ENCODE data around the gene SCUBE2. TPM values are rescaled to one million over a fixed set of nuclear protein-coding genes. Genes with fewer than 3 reads are reported as not detected.

Gene SCUBE2
- total RNA-seq, 1 experiment from 2014 or later, result not detected

DNA sequence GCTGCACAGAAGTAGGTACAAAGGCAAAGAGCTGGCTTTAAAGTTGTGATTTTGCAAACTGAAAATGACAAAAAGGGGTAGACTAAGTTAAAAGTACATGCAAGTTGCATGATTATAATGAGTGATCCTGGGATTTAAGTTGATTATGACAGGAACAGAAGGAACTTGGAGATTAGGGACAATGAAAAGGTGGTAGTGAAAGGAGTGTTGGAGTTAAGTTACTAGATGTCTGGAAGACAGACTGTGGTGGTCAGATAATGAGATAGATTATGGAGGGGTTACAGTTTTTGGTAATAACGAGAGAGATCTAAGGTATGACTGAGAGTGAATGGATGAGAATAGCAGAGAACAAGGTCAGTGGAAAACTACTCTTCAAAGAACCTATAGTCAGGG lies 119.5 kb downstream of the SCUBE2 start:
- DNase-seq (ENCODE audit: extremely low read depth, low read depth), result no peak

DNA sequence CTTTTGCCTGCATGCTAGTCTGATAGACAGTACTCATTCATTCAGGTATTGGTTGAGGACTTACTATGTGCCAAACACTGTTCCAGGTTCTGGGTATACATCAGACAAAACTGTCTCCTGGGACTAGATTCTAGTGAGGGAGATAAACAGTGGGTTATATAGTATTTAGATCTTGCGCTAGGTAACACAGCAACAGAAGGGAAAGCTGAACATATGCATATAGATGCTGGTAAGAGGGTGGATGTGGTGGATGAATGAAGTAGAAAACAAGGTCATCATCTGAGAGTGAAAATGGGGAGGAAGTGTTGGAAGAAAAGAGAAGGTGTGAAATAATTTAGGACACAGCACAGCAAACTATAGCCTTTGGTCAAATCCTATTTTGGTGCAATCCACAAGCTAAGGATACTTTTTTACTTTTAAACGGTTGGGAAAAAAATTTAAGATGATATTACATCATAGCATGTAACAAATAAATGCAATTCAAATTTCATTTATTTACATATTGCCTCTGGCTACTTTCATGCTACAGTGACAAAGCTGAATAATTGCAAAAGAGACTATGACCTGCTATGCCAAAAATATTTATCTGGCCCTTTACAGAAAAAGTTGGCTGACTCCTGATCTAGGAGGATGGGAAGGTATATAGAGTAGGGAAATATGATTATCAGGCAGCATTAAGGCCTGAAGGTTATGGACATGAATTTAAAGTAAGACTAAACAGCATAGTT lies 120.0 kb downstream of the SCUBE2 start:
- no peak for DNase-seq (ENCODE audit: extremely low read depth, low read depth)

Small RNA genes lying within 50 kb of the gene (small RNA-seq; reads per million reads assigned to genes)
- 0 reads per million in 2 experiments for gene MIR5691

Other genes with a start within 250 kb of the SCUBE2 start
- gene AKIP1, start 180.4 kb downstream of the SCUBE2 start, total RNA-seq (2014; rRNA removed; shearing (Covaris generic)), result 41.0 and 41.5 TPM in 2 replicates
- gene C11orf16, start 158.7 kb downstream of the SCUBE2 start, total RNA-seq (2014; rRNA removed; shearing (Covaris generic)), result not detected in 2 replicates
- not detected in 2 replicates for gene ASCL3, start 148.6 kb downstream of the SCUBE2 start, total RNA-seq (2014; rRNA removed; shearing (Covaris generic))
- gene TMEM9B, start 127.2 kb downstream of the SCUBE2 start, total RNA-seq (2014; rRNA removed; shearing (Covaris generic)), result 21.0 and 23.2 TPM in 2 replicates
- 13.5 and 14.8 TPM in 2 replicates for gene NRIP3, start 87.6 kb downstream of the SCUBE2 start, total RNA-seq (2014; rRNA removed; shearing (Covaris generic))
- gene DENND5A, start 173.8 kb upstream of the SCUBE2 start, total RNA-seq (2014; rRNA removed; shearing (Covaris generic)), result 36.5 and 46.3 TPM in 2 replicates
- 30.5 and 31.9 TPM in 2 replicates for gene TMEM41B, start 223.0 kb upstream of the SCUBE2 start, total RNA-seq (2014; rRNA removed; shearing (Covaris generic))

All from NCI-H460 (cell line).